ENCODE data around the gene LIAS. TPM values are rescaled to one million over a fixed set of nuclear protein-coding genes. Genes with fewer than 3 reads are reported as not detected.
A peak's percentile ranks its signal among the peaks of the same experiment; 100 is the strongest.

The LIAS gene
- total and polyA plus RNA-seq, 2 of the 13 experiments (the other 11 are each of a cell fraction or from before 2014, with no cell fraction given): 16.0 to 16.6 TPM

DNA sequence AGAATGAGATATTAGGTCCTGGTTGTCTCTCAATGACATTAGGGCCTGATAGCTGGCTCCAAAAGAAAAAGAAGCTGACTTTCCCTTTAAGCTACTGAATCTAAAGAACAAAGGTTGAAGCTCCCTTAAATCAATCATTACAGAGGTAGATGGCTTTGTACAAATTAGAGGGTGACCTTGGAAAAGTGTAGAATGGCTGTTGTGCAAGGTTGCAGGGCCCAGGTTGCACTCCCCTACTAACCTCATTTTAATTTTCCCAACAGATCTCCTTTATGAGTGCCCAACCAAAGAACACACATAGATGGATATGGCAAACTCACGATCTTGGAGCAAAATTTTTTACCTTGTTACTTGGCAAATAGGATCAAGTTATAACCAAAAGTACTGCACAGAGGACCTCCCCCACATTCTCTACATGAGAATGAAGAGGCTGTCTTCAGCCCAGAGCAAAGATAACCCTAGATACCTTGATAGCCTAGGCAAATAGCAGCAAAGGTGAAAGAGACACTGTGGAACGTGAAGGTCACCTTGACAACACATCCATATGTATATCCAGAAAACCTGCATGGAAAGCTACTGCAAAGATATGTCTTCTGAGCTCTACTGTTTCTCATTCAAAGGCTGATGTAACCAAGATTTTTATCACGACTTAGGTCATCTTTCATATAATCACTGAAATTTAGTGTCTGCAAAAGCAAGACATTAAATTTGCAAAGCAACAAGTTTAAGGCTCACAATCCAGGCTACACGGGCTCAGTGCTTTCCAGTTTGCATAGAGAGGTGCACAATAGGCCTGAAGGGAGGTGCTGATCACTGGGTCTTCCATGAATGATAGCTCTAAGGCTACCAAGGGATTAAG, 29.2 kb upstream of the LIAS start (continued):
- no peak for TF ChIP-seq ZNF580 (CRISPR knock-in tag; IDR thresholded peaks at IDR 0.05; ENCODE audit: borderline replicate concordance, low read depth)
- no peak for TF ChIP-seq RELA (CRISPR knock-in tag; IDR thresholded peaks at IDR 0.05)
- no peak for TF ChIP-seq SMAD1 (CRISPR knock-in tag; IDR thresholded peaks at IDR 0.05; ENCODE audit: borderline replicate concordance, low read depth)
- TF ChIP-seq, protein P1, sequence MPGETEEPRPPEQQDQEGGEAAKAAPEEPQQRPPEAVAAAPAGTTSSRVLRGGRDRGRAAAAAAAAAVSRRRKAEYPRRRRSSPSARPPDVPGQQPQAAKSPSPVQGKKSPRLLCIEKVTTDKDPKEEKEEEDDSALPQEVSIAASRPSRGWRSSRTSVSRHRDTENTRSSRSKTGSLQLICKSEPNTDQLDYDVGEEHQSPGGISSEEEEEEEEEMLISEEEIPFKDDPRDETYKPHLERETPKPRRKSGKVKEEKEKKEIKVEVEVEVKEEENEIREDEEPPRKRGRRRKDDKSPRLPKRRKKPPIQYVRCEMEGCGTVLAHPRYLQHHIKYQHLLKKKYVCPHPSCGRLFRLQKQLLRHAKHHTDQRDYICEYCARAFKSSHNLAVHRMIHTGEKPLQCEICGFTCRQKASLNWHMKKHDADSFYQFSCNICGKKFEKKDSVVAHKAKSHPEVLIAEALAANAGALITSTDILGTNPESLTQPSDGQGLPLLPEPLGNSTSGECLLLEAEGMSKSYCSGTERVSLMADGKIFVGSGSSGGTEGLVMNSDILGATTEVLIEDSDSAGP (CRISPR knock-in tag; IDR thresholded peaks at IDR 0.05; ENCODE audit: borderline replicate concordance): peak; percentile 60; the same call in 1 of the 2 replicates
- TF ChIP-seq ZNF800 (CRISPR knock-in tag; IDR thresholded peaks at IDR 0.05): no peak
- TF ChIP-seq, protein P2, sequence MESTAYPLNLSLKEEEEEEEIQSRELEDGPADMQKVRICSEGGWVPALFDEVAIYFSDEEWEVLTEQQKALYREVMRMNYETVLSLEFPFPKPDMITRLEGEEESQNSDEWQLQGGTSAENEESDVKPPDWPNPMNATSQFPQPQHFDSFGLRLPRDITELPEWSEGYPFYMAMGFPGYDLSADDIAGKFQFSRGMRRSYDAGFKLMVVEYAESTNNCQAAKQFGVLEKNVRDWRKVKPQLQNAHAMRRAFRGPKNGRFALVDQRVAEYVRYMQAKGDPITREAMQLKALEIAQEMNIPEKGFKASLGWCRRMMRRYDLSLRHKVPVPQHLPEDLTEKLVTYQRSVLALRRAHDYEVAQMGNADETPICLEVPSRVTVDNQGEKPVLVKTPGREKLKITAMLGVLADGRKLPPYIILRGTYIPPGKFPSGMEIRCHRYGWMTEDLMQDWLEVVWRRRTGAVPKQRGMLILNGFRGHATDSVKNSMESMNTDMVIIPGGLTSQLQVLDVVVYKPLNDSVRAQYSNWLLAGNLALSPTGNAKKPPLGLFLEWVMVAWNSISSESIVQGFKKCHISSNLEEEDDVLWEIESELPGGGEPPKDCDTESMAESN (CRISPR knock-in tag; conservative IDR thresholded peaks at IDR 0.05): no peak; the same call in 1 of the 2 replicates
- TF ChIP-seq ZMYM4 (CRISPR knock-in tag; IDR thresholded peaks at IDR 0.05): no peak; the same call in none of the 2 replicates
- TF ChIP-seq ZBTB4 (CRISPR knock-in tag; IDR thresholded peaks at IDR 0.05; ENCODE audit: borderline replicate concordance): no peak
- peak; percentile 69 for TF ChIP-seq NFIC (IDR thresholded peaks at IDR 0.05; ENCODE audit: low read length)
- TF ChIP-seq ATF4 (CRISPR knock-in tag; IDR thresholded peaks at IDR 0.05): peak in 1 of 2 experiments; percentile 52; a peak in 1 of 4 replicates
- no peak for TF ChIP-seq KLF15 (CRISPR knock-in tag; IDR thresholded peaks at IDR 0.05; ENCODE audit: borderline replicate concordance)
- TF ChIP-seq ZBTB44 (CRISPR knock-in tag; IDR thresholded peaks at IDR 0.05): no peak

All from HepG2 (cell line).